Endothelial cell of umbilical vein (primary cell): Measurements from ENCODE around the gene CBFA2T3. TPM values are rescaled to one million over a fixed set of nuclear protein-coding genes. Genes with fewer than 3 reads are reported as not detected.

Experiments used
- BruUV-seq: library from RNA; stranded (reverse); fragments of 400-500 nt; replicated peaks from 2 replicates; lab custom pipeline; 2021; lab: Mats Ljungman, UMichigan
- CTCF ChIA-PET: fragments of 300-600, 350-600 bp; sonication (Branson Sonifier 250); formaldehyde crosslinking; loops from one replicate; lab custom pipeline; 2021; ENCODE audit warnings: antibody characterized with exemption, inconsistent platforms; lab: Charles Lee
- POLR2A ChIA-PET: fragments of 300-600, 350-600 bp; sonication (Branson Sonifier 250); formaldehyde crosslinking; loops from one replicate; lab custom pipeline; 2021; ENCODE audit warnings: antibody characterized with exemption, inconsistent platforms; lab: Charles Lee
- DNase-seq: peaks from one replicate; pipeline ENCODE4 v3.0.0-alpha.2; 2011; ENCODE audit warnings: low read depth, low spot score
- FAIRE-seq: peaks from 2 replicates; lab custom pipeline; 2011; peaks lifted over from hg19 to GRCh38; lab: Jason Lieb, UNC
- H2AFZ ChIP-seq: 2 replicates; pipeline ENCODE4 v1.6.0; 2012; ENCODE audit warnings: low read depth, low read length, control low read depth, inconsistent platforms
- H3K27ac ChIP-seq: 2 replicates; pipeline ENCODE4 v1.5.1; 2011; ENCODE audit warnings: low read depth, mild to moderate bottlenecking, control low read depth, low read length, moderate library complexity; ENCODE audit not compliant: insufficient read depth
- H3K27me3 ChIP-seq, 2 experiments: 2 replicates each; pipeline versions ENCODE4 v1.6.0 to v1.6.1; 2011; ENCODE audit warnings: low read length in 2 of 2, mixed read lengths in 1 of 2; ENCODE audit not compliant: control insufficient read depth in 2 of 2, insufficient read depth in 2 of 2
- H3K36me3 ChIP-seq, 2 experiments: 2 replicates in 1 of 2; 3 replicates in 1 of 2; pipeline ENCODE4 v1.5.1; 2011; ENCODE audit warnings: low read length in 2 of 2, mild to moderate bottlenecking in 1 of 2, moderate library complexity in 1 of 2; ENCODE audit not compliant: control insufficient read depth in 2 of 2, insufficient read depth in 2 of 2; ENCODE audit errors: extremely low read depth in 1 of 2
- H3K4me1 ChIP-seq: 3 replicates; pipeline ENCODE4 v1.5.1; 2011; ENCODE audit warnings: mild to moderate bottlenecking, low read length; ENCODE audit not compliant: control insufficient read depth, insufficient read depth; ENCODE audit errors: extremely low read depth
- H3K4me2 ChIP-seq: 2 replicates; pipeline ENCODE4 v1.6.1; 2011; ENCODE audit warnings: low read length, control low read depth, mixed read lengths; ENCODE audit not compliant: insufficient read depth
- H3K4me3 ChIP-seq, 3 experiments: fragments of 200-600 bp in 1 of 3; sonication (generic), shearing (Covaris generic) in 1 of 3; replicated peaks in 1 of 3; 2 replicates each; pipeline ENCODE4 v1.5.1; 2011 to 2016; ENCODE audit warnings: control low read depth in 3 of 3, low read length in 3 of 3, mild to moderate bottlenecking in 2 of 3, inconsistent platforms in 1 of 3, low read depth in 1 of 3, moderate library complexity in 1 of 3; ENCODE audit not compliant: insufficient read depth in 1 of 3
- H3K79me2 ChIP-seq: 2 replicates; pipeline ENCODE4 v1.6.0; 2012; ENCODE audit warnings: low read length, inconsistent platforms; ENCODE audit not compliant: control insufficient read depth, insufficient read depth
- H3K9ac ChIP-seq: replicated peaks from 2 replicates; pipeline ENCODE3; 2011; ENCODE audit warnings: low read length, control low read depth; ENCODE audit not compliant: insufficient read depth; ENCODE audit errors: extremely low read depth
- H3K9me1 ChIP-seq: replicated peaks from 3 replicates; pipeline ENCODE4 v1.6.0; 2011; ENCODE audit warnings: mild to moderate bottlenecking, low read length; ENCODE audit not compliant: control insufficient read depth, insufficient read depth; ENCODE audit errors: extremely low read depth
- H3K9me3 ChIP-seq: replicated peaks from 2 replicates; pipeline ENCODE4 v1.5.1; 2012; ENCODE audit warnings: low read length, inconsistent platforms; ENCODE audit not compliant: control insufficient read depth, insufficient read depth
- H4K20me1 ChIP-seq: replicated peaks from 2 replicates; pipeline ENCODE3; 2011; ENCODE audit warnings: mild to moderate bottlenecking, low read length; ENCODE audit not compliant: control insufficient read depth, insufficient read depth; ENCODE audit errors: extremely low read depth
- EZH2 ChIP-seq: IDR thresholded peaks from 2 replicates; pipeline ENCODE4 v1.6.1; 2012; ENCODE audit warnings: borderline replicate concordance, low read depth, mild to moderate bottlenecking, moderate library complexity, low read length, inconsistent platforms; ENCODE audit not compliant: severe bottlenecking
- FOS ChIP-seq: IDR thresholded peaks from 2 replicates; pipeline ENCODE4 v1.6.1; 2011; ENCODE audit warnings: mild to moderate bottlenecking, low read length, moderate library complexity, borderline replicate concordance; ENCODE audit not compliant: insufficient read depth
- GATA2 ChIP-seq: IDR thresholded peaks from 2 replicates; pipeline ENCODE4 v1.7.0; 2011; ENCODE audit warnings: low read depth, mild to moderate bottlenecking, moderate library complexity, mixed read lengths, low read length; ENCODE audit not compliant: insufficient read length, insufficient read depth
- JUN ChIP-seq: IDR thresholded peaks from 2 replicates; pipeline ENCODE4 v1.6.1; 2011; ENCODE audit warnings: borderline replicate concordance, low read depth; ENCODE audit not compliant: insufficient read length, insufficient read depth
- MYC ChIP-seq: IDR thresholded peaks from one replicate; pipeline ENCODE4 v1.6.1; 2011; ENCODE audit warnings: mild to moderate bottlenecking, low read depth, low read length
- POLR2A ChIP-seq: IDR thresholded peaks from 2 replicates; pipeline ENCODE4 v1.6.1; 2012; ENCODE audit warnings: low read depth, mild to moderate bottlenecking, control low read depth, low read length
- POLR2AphosphoS5 ChIP-seq: IDR thresholded peaks from 2 replicates; pipeline ENCODE4 v1.6.1; 2012; ENCODE audit warnings: low read depth, mild to moderate bottlenecking, control low read depth, low read length, moderate library complexity; ENCODE audit not compliant: insufficient read depth
- dilution Hi-C: fragments of 300-500 bp; cut with MboI; formaldehyde crosslinking; loops from one replicate; pipeline ENCODE4 v1.15.0; 2019; ENCODE audit warnings: low sequenced_read_pairs; ENCODE audit not compliant: extremely low pct_ligation_motif_present
- intact Hi-C: fragments of 100-400 bp; cut with micrococcal nuclease; formaldehyde crosslinking; loops from one replicate; pipeline ENCODE4 v1.10.0; 2022
- polyA plus RNA-seq, 4 experiments: library from polyadenylated mRNA; depleted of rRNA in 3 of 4; stranded (reverse) in 3 of 4; unstranded in 1 of 4; fragments of >200 nt; gene quantifications; 2 replicates each; pipeline versions ENCODE4 v1.2.1 to v1.2.3, GENCODE V29; 2011 to 2012; ENCODE audit warnings: missing spikeins in 1 of 4
- total RNA-seq: library from RNA; stranded (reverse); gene quantifications from 2 replicates; pipeline ENCODE4 v1.2.3, GENCODE V29; 2021
- TF ChIP-seq, protein P1 (sequence below): IDR thresholded peaks from 2 replicates; pipeline ENCODE4 v1.6.1; 2011; ENCODE audit not compliant: insufficient read depth, insufficient read length
- TF ChIP-seq, protein P2 (sequence below), 2 donors: IDR thresholded peaks; 1 replicate in 1 of 2; 2 replicates in 1 of 2; pipeline ENCODE4 v1.5.1; 2011; ENCODE audit warnings: low read length in 2 of 2, mild to moderate bottlenecking in 2 of 2, moderate library complexity in 2 of 2, control low read depth in 1 of 2, inconsistent platforms in 1 of 2, low read depth in 1 of 2; ENCODE audit not compliant: insufficient read depth in 1 of 2; ENCODE audit errors: extremely low read depth in 1 of 2

Gene CBFA2T3
- total and polyA plus RNA-seq, 2 donors (not counting 3 experiments of a cell fraction or from before 2014, with no cell fraction given) = not detected

DNA sequence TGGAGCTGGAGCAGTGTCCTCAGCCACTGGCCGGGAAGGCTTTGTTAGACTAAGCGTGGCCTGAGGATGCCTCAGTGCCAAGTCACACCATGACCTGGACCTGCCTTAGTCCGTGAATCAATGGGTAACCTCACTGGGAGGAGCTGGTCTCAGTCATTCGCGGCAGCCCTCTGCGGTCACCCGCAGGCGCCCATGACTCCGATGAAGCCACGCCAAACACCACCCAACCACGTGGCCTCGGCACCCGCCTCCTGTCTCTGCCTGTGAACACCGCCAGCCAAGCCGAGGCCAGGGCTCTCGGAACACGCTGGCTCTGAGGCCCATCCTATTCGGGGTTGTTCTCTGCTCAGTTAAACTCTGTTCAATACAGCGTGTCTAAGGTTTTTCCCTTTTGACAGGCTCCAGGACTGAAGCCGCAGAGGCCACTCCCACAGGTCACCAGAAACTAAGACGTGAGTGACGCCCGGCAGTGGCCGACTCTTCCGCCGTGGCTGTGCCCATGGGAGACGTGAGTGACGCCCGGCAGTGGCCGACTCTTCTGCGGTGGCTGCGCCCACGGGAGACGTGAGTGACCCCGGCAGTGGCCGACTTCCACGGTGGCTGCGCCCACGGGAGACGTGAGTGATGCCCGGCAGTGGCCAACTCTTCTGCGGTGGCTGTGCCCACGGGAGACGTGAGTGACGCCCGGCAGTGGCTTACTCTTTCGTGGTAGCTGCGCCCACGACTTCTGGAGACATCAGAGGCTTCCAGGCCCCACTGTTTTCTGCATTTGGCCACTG is 93.7 kb downstream of the CBFA2T3 start:
- Histone ChIP-seq H3K4me1 (no peaks in the 10 kb centered on the region), H3K9me1 (no peaks in the 10 kb centered on the region), H3K27me3 (no peaks in the 10 kb centered on the region), H3K4me2 (no peak overlapping the region), H3K36me3 (no peaks in the 10 kb centered on the region), H4K20me1 (no peaks in the 10 kb centered on the region), H3K27ac (no peak overlapping the region), H3K9me3 (no peaks in the 10 kb centered on the region), H3K79me2 (no peaks in the 10 kb centered on the region), H2AFZ (no peak overlapping the region), H3K9ac (no peak overlapping the region), H3K4me3 (no peak overlapping the region)
- FAIRE-seq = no peak
- BruUV-seq = no TSS peak
- CTCF ChIA-PET = no interaction called here
- intact Hi-C loops (no loop called here), dilution Hi-C loops (no loop called here)
- POLR2A ChIA-PET = no interaction called here
- TF ChIP-seq, protein P1, sequence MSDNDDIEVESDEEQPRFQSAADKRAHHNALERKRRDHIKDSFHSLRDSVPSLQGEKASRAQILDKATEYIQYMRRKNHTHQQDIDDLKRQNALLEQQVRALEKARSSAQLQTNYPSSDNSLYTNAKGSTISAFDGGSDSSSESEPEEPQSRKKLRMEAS = no peak
- TF ChIP-seq FOS (no peak), EZH2 (no peak), JUN (no peak), POLR2AphosphoS5 (no peak), POLR2A (no peak), GATA2 (no peak), MYC (no peak)
- TF ChIP-seq, protein P2, sequence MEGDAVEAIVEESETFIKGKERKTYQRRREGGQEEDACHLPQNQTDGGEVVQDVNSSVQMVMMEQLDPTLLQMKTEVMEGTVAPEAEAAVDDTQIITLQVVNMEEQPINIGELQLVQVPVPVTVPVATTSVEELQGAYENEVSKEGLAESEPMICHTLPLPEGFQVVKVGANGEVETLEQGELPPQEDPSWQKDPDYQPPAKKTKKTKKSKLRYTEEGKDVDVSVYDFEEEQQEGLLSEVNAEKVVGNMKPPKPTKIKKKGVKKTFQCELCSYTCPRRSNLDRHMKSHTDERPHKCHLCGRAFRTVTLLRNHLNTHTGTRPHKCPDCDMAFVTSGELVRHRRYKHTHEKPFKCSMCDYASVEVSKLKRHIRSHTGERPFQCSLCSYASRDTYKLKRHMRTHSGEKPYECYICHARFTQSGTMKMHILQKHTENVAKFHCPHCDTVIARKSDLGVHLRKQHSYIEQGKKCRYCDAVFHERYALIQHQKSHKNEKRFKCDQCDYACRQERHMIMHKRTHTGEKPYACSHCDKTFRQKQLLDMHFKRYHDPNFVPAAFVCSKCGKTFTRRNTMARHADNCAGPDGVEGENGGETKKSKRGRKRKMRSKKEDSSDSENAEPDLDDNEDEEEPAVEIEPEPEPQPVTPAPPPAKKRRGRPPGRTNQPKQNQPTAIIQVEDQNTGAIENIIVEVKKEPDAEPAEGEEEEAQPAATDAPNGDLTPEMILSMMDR (IDR thresholded peaks at IDR 0.05; ENCODE audit: extremely low read depth in 1 of 2, insufficient read depth in 1 of 2, low read depth in 1 of 2, low read length in 2 of 2) = no peak
- no peak for DNase-seq
